ENCODE data around the gene GCNA.

DNA sequence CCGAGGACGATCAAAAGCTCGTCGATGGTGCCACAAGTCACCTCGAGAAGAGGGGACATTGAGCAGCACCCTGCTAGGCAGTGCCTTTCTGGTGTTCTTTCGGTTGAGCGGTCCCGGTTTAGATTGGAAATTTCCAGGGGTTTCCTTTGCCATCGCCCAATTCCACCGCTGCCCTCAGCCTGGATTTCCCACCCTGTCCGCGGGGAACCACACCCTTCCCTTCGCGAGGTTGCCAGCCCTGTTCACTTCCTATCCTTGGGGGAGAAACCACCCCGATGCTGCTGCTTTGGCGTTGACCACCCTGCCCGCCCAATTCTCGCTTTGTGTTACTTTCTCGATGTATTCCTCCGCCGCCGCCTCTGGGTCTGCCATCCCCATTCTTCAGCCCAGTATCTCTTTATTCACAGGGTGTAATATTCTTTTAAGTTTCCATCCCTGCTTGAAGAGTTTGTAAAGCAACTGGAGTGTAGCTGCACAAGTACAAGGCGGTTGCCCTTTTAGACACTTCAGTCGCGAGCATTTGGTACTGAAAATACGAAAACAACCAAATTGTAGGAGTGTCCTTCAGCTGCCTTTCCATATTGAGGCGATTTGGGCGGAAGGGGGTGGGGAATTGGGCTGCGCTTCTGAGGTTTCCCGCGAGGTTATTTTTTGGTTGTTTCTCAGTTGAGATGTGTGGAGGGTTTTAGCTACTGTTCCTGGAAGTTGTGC lies 44.2 kb upstream of the GCNA start:
- TF ChIP-seq EZH2 (IDR thresholded peaks at IDR 0.05; ENCODE audit: borderline replicate concordance, low read depth, low read length, poor library complexity, severe bottlenecking): no peak
- TF ChIP-seq, protein P1, sequence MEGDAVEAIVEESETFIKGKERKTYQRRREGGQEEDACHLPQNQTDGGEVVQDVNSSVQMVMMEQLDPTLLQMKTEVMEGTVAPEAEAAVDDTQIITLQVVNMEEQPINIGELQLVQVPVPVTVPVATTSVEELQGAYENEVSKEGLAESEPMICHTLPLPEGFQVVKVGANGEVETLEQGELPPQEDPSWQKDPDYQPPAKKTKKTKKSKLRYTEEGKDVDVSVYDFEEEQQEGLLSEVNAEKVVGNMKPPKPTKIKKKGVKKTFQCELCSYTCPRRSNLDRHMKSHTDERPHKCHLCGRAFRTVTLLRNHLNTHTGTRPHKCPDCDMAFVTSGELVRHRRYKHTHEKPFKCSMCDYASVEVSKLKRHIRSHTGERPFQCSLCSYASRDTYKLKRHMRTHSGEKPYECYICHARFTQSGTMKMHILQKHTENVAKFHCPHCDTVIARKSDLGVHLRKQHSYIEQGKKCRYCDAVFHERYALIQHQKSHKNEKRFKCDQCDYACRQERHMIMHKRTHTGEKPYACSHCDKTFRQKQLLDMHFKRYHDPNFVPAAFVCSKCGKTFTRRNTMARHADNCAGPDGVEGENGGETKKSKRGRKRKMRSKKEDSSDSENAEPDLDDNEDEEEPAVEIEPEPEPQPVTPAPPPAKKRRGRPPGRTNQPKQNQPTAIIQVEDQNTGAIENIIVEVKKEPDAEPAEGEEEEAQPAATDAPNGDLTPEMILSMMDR (conservative IDR thresholded peaks at IDR 0.05; ENCODE audit: low read depth, low read length): no peak

All from A673 (cell line).